Transverse colon (tissue), 4 donors: ENCODE results near the gene RNF215. TPM values are rescaled to one million over a fixed set of nuclear protein-coding genes. Genes with fewer than 3 reads are reported as not detected.

ENCODE experiments used
- DNase-seq: peaks from one replicate; pipeline ENCODE4 v3.0.0-alpha.2; 2019
- H3K27ac ChIP-seq, 4 donors: fragments of 200-600 bp; sonication (generic); 2 replicates each; pipeline ENCODE4 v1.5.1; 2016 to 2018; ENCODE audit warnings: inconsistent platforms in 4 of 4
- H3K27me3 ChIP-seq: fragments of 200-600 bp; sonication (generic); 2 replicates; pipeline ENCODE4 v1.5.1; 2017; ENCODE audit warnings: inconsistent platforms
- H3K36me3 ChIP-seq, 4 donors: fragments of 200-600 bp; sonication (generic); 2 replicates each; pipeline ENCODE4 v1.5.1; 2017 to 2019; ENCODE audit warnings: inconsistent platforms in 4 of 4
- H3K4me1 ChIP-seq, 4 donors: fragments of 200-600 bp; sonication (generic); 2 replicates each; pipeline ENCODE4 v1.5.1; 2017 to 2020; ENCODE audit warnings: inconsistent platforms in 4 of 4
- H3K4me3 ChIP-seq, 4 donors: fragments of 200-600 bp; sonication (generic); 1 replicate in 1 of 4; 2 replicates in 3 of 4; pipeline versions ENCODE4 v1.5.1 to v1.6.1; 2017 to 2019; ENCODE audit warnings: inconsistent platforms in 4 of 4
- H3K9me3 ChIP-seq, 2 donors: fragments of 200-600 bp; sonication (generic); 2 replicates each; pipeline ENCODE4 v1.5.1; 2017 to 2019; ENCODE audit warnings: inconsistent platforms in 2 of 2
- EP300 ChIP-seq: sonication (generic); formaldehyde crosslinking; IDR thresholded peaks from one replicate; pipeline ENCODE4 v1.6.1; 2017; ENCODE audit warnings: antibody characterized with exemption, low read depth
- POLR2A ChIP-seq: fragments of 450-650 bp; IDR thresholded peaks from one replicate; pipeline ENCODE4 v1.6.1; 2016; ENCODE audit warnings: antibody characterized with exemption, mild to moderate bottlenecking, moderate library complexity
- POLR2AphosphoS5 ChIP-seq, 3 donors: sonication (generic); formaldehyde crosslinking; IDR thresholded peaks; one replicate each; pipeline ENCODE4 v1.6.1; 2016; ENCODE audit warnings: antibody characterized with exemption in 3 of 3
- WGBS, 2 donors: methylation state at CpG; one replicate each; pipeline ENCODE4 v1.1.5; 2018; ENCODE audit warnings: low coverage in 1 of 2; 5-methylcytosine and 5-hydroxymethylcytosine counted together
- in situ Hi-C, 4 donors: fragments of 200-750 bp; cut with MboI; loops; one replicate each; pipeline versions ENCODE4 v1.15.0 to v1.15.1; 2017; ENCODE audit warnings: low sequenced_read_pairs in 3 of 4, low pct_ligation_motif_present in 1 of 4, low pct_unique_long_range_greater_than_20kb in 1 of 4
- intact Hi-C: fragments of 100-400 bp; cut with DNase I; formaldehyde crosslinking; loops from one replicate; pipeline ENCODE4 v1.15.1; 2023; ENCODE audit warnings: low total_unique reads
- total RNA-seq, 4 donors: library from RNA; depleted of rRNA; stranded (reverse); fragments of >200 nt; gene quantifications; one replicate each; pipeline ENCODE4 v1.1.0, GENCODE V29; 2016
- TF ChIP-seq, protein P1 (sequence below), 5 experiments: fragments of 200-600 bp in 3 of 5; fragments of 450-650 bp in 2 of 5; sonication (generic) in 3 of 5; IDR thresholded peaks; 1 replicate in 2 of 5; 2 replicates in 3 of 5; pipeline ENCODE4 v1.5.1; 2016 to 2017; ENCODE audit warnings: antibody characterized with exemption in 5 of 5, inconsistent platforms in 3 of 5, mild to moderate bottlenecking in 2 of 5, moderate library complexity in 1 of 5

The RNF215 gene
- total RNA-seq, 4 donors from 2014 or later, result 3.2 to 65.5 (median 9.8) TPM

DNA sequence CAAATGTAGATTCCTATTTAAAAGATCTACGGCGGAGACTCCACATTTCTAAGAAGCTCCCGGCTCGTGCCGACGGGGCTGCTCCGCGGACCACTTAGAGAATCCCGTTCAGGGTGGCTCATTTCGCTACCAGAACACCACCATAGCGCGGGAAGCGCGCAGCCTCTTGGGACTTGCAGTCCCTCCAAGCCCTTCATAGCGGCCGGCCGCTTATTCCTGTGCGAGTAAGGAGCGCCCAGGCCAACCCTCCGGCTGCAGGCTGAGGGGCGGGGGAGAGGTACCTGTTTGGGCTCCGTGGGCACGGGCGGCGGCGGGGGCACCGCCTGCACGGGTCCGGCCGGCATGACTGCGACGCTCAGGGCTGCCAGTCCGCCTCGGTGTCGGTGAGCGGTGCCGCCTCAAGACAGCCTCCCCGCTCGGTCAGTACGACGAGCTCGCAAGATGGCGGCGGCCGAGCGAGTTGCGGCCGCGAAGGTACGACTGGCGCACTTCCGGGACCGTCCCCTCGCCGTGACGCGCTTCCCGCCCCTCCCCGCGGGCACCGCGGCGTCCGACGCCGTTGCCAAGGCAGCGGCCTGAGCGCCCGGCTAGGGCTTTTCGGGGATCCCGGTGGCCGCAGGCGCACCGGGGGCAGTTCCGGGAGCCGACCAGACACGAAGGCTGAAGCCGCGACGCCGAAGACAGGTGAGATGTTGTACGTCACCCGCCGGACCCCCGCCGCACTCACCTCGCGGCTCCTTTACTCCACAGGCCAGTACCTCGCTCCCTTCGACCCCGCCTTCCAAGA lies 30.6 kb downstream of the RNF215 start, which contains the start of the genes CCDC157 and SF3A1:
TSS of gene CCDC157 (plus strand) at position 559 of the 787 bp plus-strand sequence. CDS start 8,994 bp downstream, outside the sequence.
TSS of gene SF3A1 (minus strand) at position 446 of the 787 bp plus-strand sequence. CDS start at position 344, 102 bp downstream.
- in situ Hi-C loops, result loop anchor here in 1 of 4 donors (25.0 kb wide), 1 partner anchor 244 kb away; no protein-coding TSS in a partner anchor
- peak within 1 kb of the TSS; percentile 94 to 96 (median 95) for H3K27ac ChIP-seq
- TF ChIP-seq, protein P1, sequence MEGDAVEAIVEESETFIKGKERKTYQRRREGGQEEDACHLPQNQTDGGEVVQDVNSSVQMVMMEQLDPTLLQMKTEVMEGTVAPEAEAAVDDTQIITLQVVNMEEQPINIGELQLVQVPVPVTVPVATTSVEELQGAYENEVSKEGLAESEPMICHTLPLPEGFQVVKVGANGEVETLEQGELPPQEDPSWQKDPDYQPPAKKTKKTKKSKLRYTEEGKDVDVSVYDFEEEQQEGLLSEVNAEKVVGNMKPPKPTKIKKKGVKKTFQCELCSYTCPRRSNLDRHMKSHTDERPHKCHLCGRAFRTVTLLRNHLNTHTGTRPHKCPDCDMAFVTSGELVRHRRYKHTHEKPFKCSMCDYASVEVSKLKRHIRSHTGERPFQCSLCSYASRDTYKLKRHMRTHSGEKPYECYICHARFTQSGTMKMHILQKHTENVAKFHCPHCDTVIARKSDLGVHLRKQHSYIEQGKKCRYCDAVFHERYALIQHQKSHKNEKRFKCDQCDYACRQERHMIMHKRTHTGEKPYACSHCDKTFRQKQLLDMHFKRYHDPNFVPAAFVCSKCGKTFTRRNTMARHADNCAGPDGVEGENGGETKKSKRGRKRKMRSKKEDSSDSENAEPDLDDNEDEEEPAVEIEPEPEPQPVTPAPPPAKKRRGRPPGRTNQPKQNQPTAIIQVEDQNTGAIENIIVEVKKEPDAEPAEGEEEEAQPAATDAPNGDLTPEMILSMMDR (IDR thresholded peaks at IDR 0.05), result peak in 1 of 5 experiments; percentile 27
- no peak for TF ChIP-seq EP300
- TF ChIP-seq POLR2A, result peak; percentile 88
- peak; percentile 81 to 96 (median 95) for TF ChIP-seq POLR2AphosphoS5 (IDR thresholded peaks at IDR 0.05)
- intact Hi-C loops, result loop anchor here (2.0 to 10.0 kb wide), 2 partner anchors 68 to 92 kb away; partner anchors contain the start of genes CASTOR1 and OSM
- H3K4me3 ChIP-seq, result peak within 1 kb of the TSS; percentile 55 to 84 (median 70)
- H3K4me1 ChIP-seq, result peaks cover 15 to 34% (median 25%) of the 10 kb centered on the region in 4 donors
- H3K36me3 ChIP-seq, result peaks cover 0 to 15% (median 7%) of the 10 kb centered on the region in 4 donors
- 1% methylated on average over 57 of the region's 91 CpGs; no CpG with 5 or more reads in 1 of the 2 donors for WGBS, 2 donors
- DNase-seq, result peak; percentile 90
- no peaks in the 10 kb centered on the region for H3K9me3 ChIP-seq
- H3K27me3 ChIP-seq, result no peaks in the 10 kb centered on the region

DNA sequence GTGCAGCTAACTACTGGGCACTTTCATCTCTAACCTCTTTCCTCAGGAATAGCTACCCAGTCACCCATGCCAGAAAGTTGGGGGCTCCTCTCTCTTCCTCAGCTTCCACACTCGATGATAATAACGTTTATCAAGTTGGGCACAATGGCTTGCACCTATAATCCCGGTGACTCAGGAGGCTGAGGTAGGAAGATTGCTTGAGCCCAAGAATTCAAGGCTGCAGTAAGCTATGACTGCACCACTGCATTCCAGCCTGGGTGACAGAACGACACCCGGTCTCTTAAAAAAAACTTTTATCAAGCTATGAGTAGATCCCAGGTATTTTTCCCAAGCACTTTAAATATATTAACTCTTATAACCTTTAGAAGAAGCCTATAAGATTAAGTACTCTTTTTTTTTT lies 32.6 kb downstream of the RNF215 start:
- TF ChIP-seq, protein P1 (IDR thresholded peaks at IDR 0.05), result no peak
- TF ChIP-seq POLR2AphosphoS5 (IDR thresholded peaks at IDR 0.05) (no peak), EP300 (no peak), POLR2A (no peak)
- peaks cover 0 to 34% (median 13%) of the 10 kb centered on the region in 4 donors for H3K36me3 ChIP-seq
- no peak overlapping the region for H3K27ac ChIP-seq
- WGBS, 2 donors, result 63 to 71% methylated on average over 2 to 5 of the region's 5 CpGs
- no peaks in the 10 kb centered on the region for H3K9me3 ChIP-seq
- DNase-seq, result no peak
- in situ Hi-C loops (loop anchor here in 1 of 4 donors (25.0 kb wide), 1 partner anchor 242 kb away; no protein-coding TSS in a partner anchor), intact Hi-C loops (loop anchor here (10.0 kb wide), 1 partner anchor 90 kb away; the partner anchor contains the start of gene OSM)
- no peaks in the 10 kb centered on the region for H3K27me3 ChIP-seq
- H3K4me3 ChIP-seq, result peak overlapping the region in 1 of 4 donors; percentile 84
- peaks cover 15 to 37% (median 25%) of the 10 kb centered on the region in 4 donors for H3K4me1 ChIP-seq

DNA sequence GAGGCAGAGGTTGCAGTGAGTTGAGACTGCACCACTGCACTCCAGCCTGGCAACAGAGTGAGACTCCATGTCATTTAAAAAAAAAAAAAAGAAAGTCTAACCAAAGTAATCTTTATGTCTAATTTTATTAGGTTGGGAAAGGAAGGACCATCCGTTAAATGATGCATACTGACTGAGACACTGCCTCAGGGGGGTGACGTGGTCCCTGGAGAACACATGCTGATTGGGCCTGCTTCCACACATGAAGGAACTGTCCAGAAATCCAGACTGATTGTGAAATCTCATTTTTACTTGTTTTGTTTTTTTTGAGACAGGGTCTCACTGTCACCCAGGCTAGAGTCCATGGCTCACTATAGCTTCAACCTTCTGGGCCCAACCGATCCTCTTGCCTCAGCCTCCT lies 36.0 kb downstream of the RNF215 start:
- no peak overlapping the region for H3K4me3 ChIP-seq
- H3K27me3 ChIP-seq, result no peaks in the 10 kb centered on the region
- TF ChIP-seq POLR2A (no peak), EP300 (no peak), POLR2AphosphoS5 (IDR thresholded peaks at IDR 0.05) (no peak)
- TF ChIP-seq, protein P1 (IDR thresholded peaks at IDR 0.05), result no peak
- peaks cover 15 to 36% (median 21%) of the 10 kb centered on the region in 4 donors for H3K4me1 ChIP-seq
- intact Hi-C loops, result loop anchor here (10.0 kb wide), 1 partner anchor 86 kb away; the partner anchor contains the start of gene OSM
- H3K9me3 ChIP-seq, result no peaks in the 10 kb centered on the region
- 86 to 88% methylated on average over 2 to 3 of the region's 3 CpGs for WGBS, 2 donors
- in situ Hi-C loops, result loop anchor here in 1 of 4 donors (25.0 kb wide), 1 partner anchor 239 kb away; no protein-coding TSS in a partner anchor
- no peak for DNase-seq
- H3K36me3 ChIP-seq, result peaks cover 0 to 43% (median 23%) of the 10 kb centered on the region in 4 donors
- no peak overlapping the region for H3K27ac ChIP-seq

DNA sequence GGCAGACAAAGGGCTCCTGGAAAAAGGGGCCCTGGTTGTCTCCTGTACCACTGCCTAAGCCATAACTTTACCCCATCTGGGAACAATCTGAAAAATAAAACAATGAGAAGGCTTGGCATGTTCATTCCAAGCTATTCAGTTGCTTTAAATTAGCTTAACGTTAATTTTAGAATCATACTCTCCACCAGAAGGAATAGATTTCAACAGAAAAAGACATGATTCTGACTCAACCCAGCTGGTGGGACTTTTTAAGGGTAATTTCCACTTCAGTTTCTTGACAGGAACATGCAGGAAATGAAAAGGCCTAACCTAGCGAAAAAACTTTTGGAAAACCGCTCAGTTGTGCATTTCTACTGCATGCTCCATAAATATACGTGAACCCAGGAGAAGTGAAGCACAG lies 38.4 kb downstream of the RNF215 start:
- intact Hi-C loops (no loop called here), in situ Hi-C loops (no loop called here)
- Histone ChIP-seq H3K4me3 (no peak overlapping the region), H3K36me3 (peaks cover 0 to 67% (median 35%) of the 10 kb centered on the region in 4 donors), H3K27ac (no peak overlapping the region), H3K27me3 (no peaks in the 10 kb centered on the region), H3K4me1 (peaks cover 0 to 13% (median 2%) of the 10 kb centered on the region in 4 donors), H3K9me3 (no peaks in the 10 kb centered on the region)
- TF ChIP-seq EP300, result no peak
- TF ChIP-seq POLR2AphosphoS5 (IDR thresholded peaks at IDR 0.05), result no peak
- no peak for TF ChIP-seq POLR2A
- TF ChIP-seq, protein P1 (IDR thresholded peaks at IDR 0.05), result no peak
- 75 to 85% methylated on average over 4 of the region's 4 CpGs for WGBS, 2 donors
- no peak for DNase-seq
